CD14-positive monocyte (primary cell): Measurements from ENCODE around the gene ANGPTL2. TPM values are rescaled to one million over a fixed set of nuclear protein-coding genes. Genes with fewer than 3 reads are reported as not detected.

Source experiments
- DNase-seq, 3 donors: peaks; one replicate each; pipeline ENCODE4 v3.0.0-alpha.2; 2011 to 2022
- H2AFZ ChIP-seq: 2 replicates; pipeline ENCODE4 v1.6.0; 2012; ENCODE audit warnings: mild to moderate bottlenecking, low read depth, low read length, inconsistent platforms; ENCODE audit not compliant: insufficient read depth, poor library complexity, severe bottlenecking
- H3K27ac ChIP-seq, 2 donors: 1 replicate in 1 of 2; 2 replicates in 1 of 2; pipeline ENCODE4 v1.5.1; 2012 to 2013; ENCODE audit warnings: low read length in 2 of 2, control low read depth in 1 of 2, inconsistent platforms in 1 of 2, low read depth in 1 of 2, mild to moderate bottlenecking in 1 of 2
- H3K27me3 ChIP-seq, 2 donors: one replicate each; pipeline versions ENCODE4 v1.6.0 to v1.6.1; 2011 to 2013; ENCODE audit warnings: low read length in 2 of 2; ENCODE audit not compliant: control insufficient read depth in 2 of 2, insufficient read depth in 2 of 2
- H3K36me3 ChIP-seq, 2 donors: replicated peaks in 1 of 2; 1 replicate in 1 of 2; 2 replicates in 1 of 2; pipeline versions ENCODE4 v1.5.1 to v1.6.1; 2012 to 2013; ENCODE audit warnings: low read length in 2 of 2, control low read depth in 1 of 2, inconsistent platforms in 1 of 2, mild to moderate bottlenecking in 1 of 2; ENCODE audit not compliant: insufficient read depth in 2 of 2, control insufficient read depth in 1 of 2
- H3K4me1 ChIP-seq, 2 donors: 1 replicate in 1 of 2; 2 replicates in 1 of 2; pipeline versions ENCODE4 v1.5.1 to v1.6.1; 2012 to 2013; ENCODE audit warnings: low read length in 2 of 2, control low read depth in 1 of 2, inconsistent platforms in 1 of 2, mild to moderate bottlenecking in 1 of 2, moderate library complexity in 1 of 2; ENCODE audit not compliant: insufficient read depth in 2 of 2, control insufficient read depth in 1 of 2
- H3K4me2 ChIP-seq: replicated peaks from 2 replicates; pipeline ENCODE3; 2012; ENCODE audit warnings: low read length, moderate library complexity, mild to moderate bottlenecking; ENCODE audit not compliant: poor library complexity, severe bottlenecking; ENCODE audit errors: extremely low read depth
- H3K4me3 ChIP-seq, 3 experiments: fragments of 200-600 bp in 1 of 3; sonication (generic) in 1 of 3; replicated peaks in 1 of 3; 1 replicate in 2 of 3; 2 replicates in 1 of 3; pipeline ENCODE4 v1.5.1; 2011 to 2013; ENCODE audit warnings: low read length in 3 of 3, mild to moderate bottlenecking in 3 of 3, control low read depth in 2 of 3, low read depth in 2 of 3, inconsistent platforms in 1 of 3, moderate library complexity in 1 of 3
- H3K79me2 ChIP-seq: 2 replicates; pipeline ENCODE4 v1.6.0; 2012; ENCODE audit warnings: mild to moderate bottlenecking, control low read depth, inconsistent platforms, low read length, moderate library complexity; ENCODE audit not compliant: insufficient read depth
- H3K9ac ChIP-seq: 2 replicates; pipeline ENCODE4 v1.6.0; 2017; ENCODE audit warnings: low read length, mild to moderate bottlenecking; ENCODE audit not compliant: insufficient read depth, poor library complexity, severe bottlenecking
- H3K9me3 ChIP-seq, 2 donors: replicated peaks in 1 of 2; 1 replicate in 1 of 2; 2 replicates in 1 of 2; pipeline versions ENCODE4 v1.5.1 to v1.6.1; 2012 to 2013; ENCODE audit warnings: low read length in 2 of 2, control low read depth in 1 of 2; ENCODE audit not compliant: control insufficient read depth in 1 of 2, insufficient read depth in 1 of 2
- H4K20me1 ChIP-seq: 2 replicates; pipeline ENCODE4 v1.6.0; 2012; ENCODE audit warnings: mild to moderate bottlenecking, low read length, control low read depth, moderate library complexity; ENCODE audit not compliant: insufficient read depth
- H3K27ac Mint-ChIP-seq, 7 donors: one replicate each; pipeline ENCODE4 v1.8.0; 2020; ENCODE audit warnings: mild to moderate bottlenecking in 7 of 7, mixed read lengths in 7 of 7, moderate library complexity in 6 of 7, inconsistent platforms in 2 of 7
- H3K27me3 Mint-ChIP-seq, 3 donors: one replicate each; pipeline ENCODE4 v1.8.0; 2021 to 2022; ENCODE audit warnings: low read depth in 3 of 3, mild to moderate bottlenecking in 3 of 3, mixed read lengths in 3 of 3, moderate library complexity in 3 of 3, inconsistent platforms in 1 of 3
- H3K36me3 Mint-ChIP-seq, 2 donors: one replicate each; pipeline ENCODE4 v1.8.0; 2020; ENCODE audit warnings: mixed read lengths in 2 of 2, inconsistent platforms in 1 of 2, mild to moderate bottlenecking in 1 of 2
- H3K4me1 Mint-ChIP-seq: one replicate; pipeline ENCODE4 v1.8.0; 2020; ENCODE audit warnings: mild to moderate bottlenecking, mixed read lengths
- H3K4me3 Mint-ChIP-seq, 2 donors: one replicate each; pipeline ENCODE4 v1.8.0; 2020; ENCODE audit warnings: mild to moderate bottlenecking in 2 of 2, mixed read lengths in 2 of 2, moderate library complexity in 1 of 2
- H3K9me3 Mint-ChIP-seq, 7 donors: one replicate each; pipeline ENCODE4 v1.8.0; 2020 to 2022; ENCODE audit warnings: mixed read lengths in 7 of 7, mild to moderate bottlenecking in 6 of 7, moderate library complexity in 6 of 7, inconsistent platforms in 2 of 7
- CTCF ChIP-seq: fragments of 200-600 bp; IDR thresholded peaks from one replicate; pipeline ENCODE4 v1.8.0; 2022; ENCODE audit warnings: antibody characterized with exemption, mild to moderate bottlenecking
- WGBS: methylation state at CpG from one replicate; pipeline ENCODE4 v1.1.5; 2013; ENCODE audit warnings: missing lambda C conversion rate; ENCODE audit not compliant: insufficient coverage; 5-methylcytosine and 5-hydroxymethylcytosine counted together
- intact Hi-C, 2 donors: fragments of 100-400 bp; cut with micrococcal nuclease; formaldehyde crosslinking; loops; one replicate each; pipeline versions ENCODE4 v1.15.0 to v1.15.1; 2023
- polyA plus RNA-seq, 3 donors: library from polyadenylated mRNA; depleted of rRNA in 1 of 3; unstranded in 2 of 3; stranded (reverse) in 1 of 3; fragments of 300-500 nt in 2 of 3; fragments of >200 nt in 1 of 3; fragmentation: Illumina TruSeq in 2 of 3; gene quantifications; 1 replicate in 2 of 3; 2 replicates in 1 of 3; pipeline ENCODE4 v1.2.3, GENCODE V29; 2012 to 2021

Gene ANGPTL2
- polyA plus RNA-seq, 3 donors: not detected

GRCh38 chr9:127107171-127107928 is 15.1 kb downstream of the ANGPTL2 start:
- no peaks in the 10 kb centered on the region for H3K4me1 ChIP-seq

GRCh38 chr9:127106466-127106855 is 16.0 kb downstream of the ANGPTL2 start:
- Histone ChIP-seq H3K36me3 (no peaks in the 10 kb centered on the region), H3K9me3 (no peaks in the 10 kb centered on the region), H3K4me3 (no peak overlapping the region), H3K79me2 (no peaks in the 10 kb centered on the region), H3K4me2 (no peak overlapping the region), H2AFZ (no peak overlapping the region), H3K27me3 (no peaks in the 10 kb centered on the region), H3K27ac (no peak overlapping the region), H4K20me1 (no peaks in the 10 kb centered on the region), H3K9ac (no peak overlapping the region), H3K4me1 (no peaks in the 10 kb centered on the region)
- no peak for DNase-seq
- Mint-ChIP-seq H3K4me1 (peaks cover 7% of the 10 kb centered on the region), H3K27me3 (peaks cover 5 to 9% (median 6%) of the 10 kb centered on the region in 3 donors), H3K9me3 (no peaks in the 10 kb centered on the region), H3K36me3 (no peaks in the 10 kb centered on the region), H3K27ac (no peak overlapping the region), H3K4me3 (no peak overlapping the region)
- 90% methylated on average over 3 of the region's 4 CpGs for WGBS
- TF ChIP-seq CTCF: no peak
- intact Hi-C loops: no loop called here

More at GRCh38 chr9:127107171-127107928, 15.1 kb downstream of the ANGPTL2 start:
- Histone ChIP-seq H3K4me2 (no peak overlapping the region), H3K79me2 (no peaks in the 10 kb centered on the region), H3K27ac (no peak overlapping the region), H4K20me1 (no peaks in the 10 kb centered on the region), H3K4me3 (no peak overlapping the region), H3K9ac (no peak overlapping the region), H3K36me3 (no peaks in the 10 kb centered on the region), H2AFZ (no peak overlapping the region), H3K27me3 (no peaks in the 10 kb centered on the region), H3K9me3 (no peaks in the 10 kb centered on the region)
- no peaks in the 10 kb centered on the region for H3K36me3 Mint-ChIP-seq
- no peaks in the 10 kb centered on the region for H3K9me3 Mint-ChIP-seq
- no peak overlapping the region for H3K27ac Mint-ChIP-seq
- no peak overlapping the region for H3K4me3 Mint-ChIP-seq
- no peak for TF ChIP-seq CTCF
- DNase-seq: no peak
- 98% methylated on average over 5 of the region's 11 CpGs for WGBS
- H3K4me1 Mint-ChIP-seq: peaks cover 7% of the 10 kb centered on the region
- intact Hi-C loops: no loop called here
- peaks cover 5 to 8% (median 6%) of the 10 kb centered on the region in 3 donors for H3K27me3 Mint-ChIP-seq
